ENCODE results near the gene KRTAP4-8. TPM values are rescaled to one million over a fixed set of nuclear protein-coding genes. Genes with fewer than 3 reads are reported as not detected.

The KRTAP4-8 gene
- total RNA-seq, 1 experiment from 2014 or later: not detected

DNA sequence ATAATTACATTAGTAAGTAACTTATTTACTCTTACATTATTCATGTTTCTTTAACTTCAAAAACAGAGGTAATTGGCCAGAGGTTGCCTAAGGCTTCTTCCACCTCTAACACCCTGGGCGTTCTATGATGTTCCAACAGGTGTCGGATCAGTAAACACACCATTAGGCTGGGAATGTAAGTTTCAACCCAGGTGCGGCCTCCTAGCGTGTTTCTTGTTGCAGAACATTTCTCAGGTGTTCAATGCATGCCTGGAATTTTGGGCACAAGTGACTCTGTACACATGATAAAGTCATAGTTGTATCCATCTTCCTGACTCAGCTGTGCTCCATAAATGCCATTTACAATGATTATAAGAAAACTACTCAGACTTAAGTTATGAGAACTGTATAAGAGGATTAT is 43.9 kb downstream of the KRTAP4-8 start:
- Histone ChIP-seq H3K4me1 (ENCODE audit: insufficient read depth, low read length) (peaks cover 12% of the 10 kb centered on the region), H4K20me1 (ENCODE audit: low read length) (no peaks in the 10 kb centered on the region), H3K9me3 (ENCODE audit: low read length) (no peaks in the 10 kb centered on the region), H3F3A (ENCODE audit: low read length, unreplicated experiment) (no peaks in the 10 kb centered on the region), H3K9me2 (replicated peaks; ENCODE audit: low read length) (no peaks in the 10 kb centered on the region), H3K79me2 (ENCODE audit: low read length) (no peaks in the 10 kb centered on the region), H3K27ac (ENCODE audit: low read length) (no peak overlapping the region), H3K36me3 (ENCODE audit: low read depth, low read length) (no peaks in the 10 kb centered on the region), H2AFZ (ENCODE audit: low read length) (no peak overlapping the region), H3K4me3 (ENCODE audit: low read length) (no peak overlapping the region), H3K4me2 (ENCODE audit: low read length) (no peak overlapping the region), H3K9ac (ENCODE audit: low read length) (no peak overlapping the region), H3K27me3 (ENCODE audit: low read length) (no peaks in the 10 kb centered on the region)
- ChIA-PET CTCF (no interaction called here), POLR2A (ENCODE audit: unreplicated experiment) (no interaction called here)
- TF ChIP-seq CTCF (conservative IDR thresholded peaks at IDR 0.05; ENCODE audit: low read depth, low read length) (no peak), EZH2phosphoT487 (IDR thresholded peaks at IDR 0.05; ENCODE audit: borderline replicate concordance, low read length) (no peak), EZH2 (IDR thresholded peaks at IDR 0.05; ENCODE audit: low read length, unreplicated experiment) (no peak)
- no TSS peak for BruUV-seq (replicated peaks)
- ATAC-seq (no peak), DNase-seq (no peak)
- intact Hi-C loops (cut with micrococcal nuclease): no loop called here

DNA sequence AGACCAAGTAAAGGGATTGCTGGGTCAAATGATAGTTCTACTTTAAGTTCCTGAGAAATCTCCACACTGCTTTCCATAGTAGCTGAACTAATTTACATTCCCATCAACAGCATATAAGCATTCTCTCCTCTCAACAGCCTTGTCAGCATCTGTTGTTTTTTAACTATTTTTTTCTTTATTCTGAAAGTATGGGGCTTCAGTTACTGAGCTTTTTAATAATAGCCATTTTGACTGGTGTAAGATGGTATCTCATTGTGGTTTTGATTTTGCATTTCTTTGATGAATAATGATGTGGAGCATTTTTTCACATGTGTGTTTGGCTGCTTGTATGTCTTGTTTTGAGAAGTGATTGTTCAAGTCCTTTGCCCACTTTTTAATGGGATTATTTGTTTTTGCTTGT is 45.4 kb downstream of the KRTAP4-8 start:
- no peak overlapping the region for H3K9ac ChIP-seq (ENCODE audit: low read length)
- no peak overlapping the region for H3K4me3 ChIP-seq (ENCODE audit: low read length)
- H3K9me3 ChIP-seq (ENCODE audit: low read length): no peaks in the 10 kb centered on the region
- H2AFZ ChIP-seq (ENCODE audit: low read length): no peak overlapping the region
- ChIA-PET POLR2A (ENCODE audit: unreplicated experiment) (no interaction called here), CTCF (no interaction called here)
- BruUV-seq (replicated peaks): no TSS peak
- peaks cover 15% of the 10 kb centered on the region for H3K4me1 ChIP-seq (ENCODE audit: insufficient read depth, low read length)
- H3K79me2 ChIP-seq (ENCODE audit: low read length): no peaks in the 10 kb centered on the region
- H3K4me2 ChIP-seq (ENCODE audit: low read length): no peak overlapping the region
- no peaks in the 10 kb centered on the region for H4K20me1 ChIP-seq (ENCODE audit: low read length)
- no peak for TF ChIP-seq CTCF (conservative IDR thresholded peaks at IDR 0.05; ENCODE audit: low read depth, low read length)
- no peak for TF ChIP-seq EZH2phosphoT487 (IDR thresholded peaks at IDR 0.05; ENCODE audit: borderline replicate concordance, low read length)
- no peak for TF ChIP-seq EZH2 (IDR thresholded peaks at IDR 0.05; ENCODE audit: low read length, unreplicated experiment)
- peaks cover 5% of the 10 kb centered on the region for H3F3A ChIP-seq (ENCODE audit: low read length, unreplicated experiment)
- no peak for ATAC-seq
- H3K27me3 ChIP-seq (ENCODE audit: low read length): no peaks in the 10 kb centered on the region
- no peaks in the 10 kb centered on the region for H3K36me3 ChIP-seq (ENCODE audit: low read depth, low read length)
- H3K27ac ChIP-seq (ENCODE audit: low read length): no peak overlapping the region
- H3K9me2 ChIP-seq (replicated peaks; ENCODE audit: low read length): no peaks in the 10 kb centered on the region
- DNase-seq: no peak
- intact Hi-C loops (cut with micrococcal nuclease): no loop called here

- ChIA-PET POLR2A (ENCODE audit: unreplicated experiment) (no interaction called here), CTCF (interaction anchor here (0.5 to 0.6 kb wide), 2 partner anchors 10 to 94 kb away, joined by 3 to 6 read pairs; no protein-coding TSS in a partner anchor)
- ATAC-seq (peak; percentile 90), DNase-seq (peak; percentile 80)
- Histone ChIP-seq H3K79me2 (ENCODE audit: low read length) (no peaks in the 10 kb centered on the region), H3K27me3 (ENCODE audit: low read length) (no peaks in the 10 kb centered on the region), H3K36me3 (ENCODE audit: low read depth, low read length) (no peaks in the 10 kb centered on the region), H3K27ac (ENCODE audit: low read length) (peak overlapping the region; percentile 80), H3K4me1 (ENCODE audit: insufficient read depth, low read length) (peaks cover 15% of the 10 kb centered on the region), H3K4me3 (ENCODE audit: low read length) (peak overlapping the region; percentile 47), H3K4me2 (ENCODE audit: low read length) (peak overlapping the region; percentile 76), H3K9ac (ENCODE audit: low read length) (peak overlapping the region; percentile 10; the same call in 1 of the 2 replicates), H3K9me2 (replicated peaks; ENCODE audit: low read length) (no peaks in the 10 kb centered on the region), H2AFZ (ENCODE audit: low read length) (no peak overlapping the region), H4K20me1 (ENCODE audit: low read length) (no peaks in the 10 kb centered on the region), H3K9me3 (ENCODE audit: low read length) (no peaks in the 10 kb centered on the region), H3F3A (ENCODE audit: low read length, unreplicated experiment) (peaks cover 5% of the 10 kb centered on the region)
- no TSS peak for BruUV-seq (replicated peaks)
- intact Hi-C loops (cut with micrococcal nuclease): no loop called here
- TF ChIP-seq EZH2phosphoT487 (IDR thresholded peaks at IDR 0.05; ENCODE audit: borderline replicate concordance, low read length): no peak
- TF ChIP-seq EZH2 (IDR thresholded peaks at IDR 0.05; ENCODE audit: low read length, unreplicated experiment): no peak
- no peak for TF ChIP-seq CTCF (conservative IDR thresholded peaks at IDR 0.05; ENCODE audit: low read depth, low read length)
Observed at GRCh38 chr17:41049110-41049509, 48.8 kb downstream of the KRTAP4-8 start.

All from PC-3 (cell line).